Neural cell (in vitro differentiated cells): Measurements from ENCODE around the gene TRMT61B.

Source experiments
- EP300 ChIP-seq: fragments of 450-650 bp; conservative IDR thresholded peaks from 2 replicates; pipeline ENCODE4 v1.6.1; 2014; ENCODE audit warnings: antibody characterized with exemption, mild to moderate bottlenecking, moderate library complexity; ENCODE audit not compliant: poor library complexity, severe bottlenecking
- EZH2 ChIP-seq: fragments of 200-600, 300-800 bp; shearing (Covaris generic), sonication (generic); IDR thresholded peaks from 2 replicates; pipeline ENCODE4 v1.6.1; 2014; ENCODE audit warnings: antibody characterized with exemption, low read length, borderline replicate concordance, mild to moderate bottlenecking; ENCODE audit not compliant: insufficient read depth, poor library complexity, severe bottlenecking
- POLR2AphosphoS5 ChIP-seq: IDR thresholded peaks from 2 replicates; pipeline ENCODE4 v1.6.1; 2012
- RAD21 ChIP-seq: fragments of 450-650 bp; conservative IDR thresholded peaks from 2 replicates; pipeline ENCODE4 v1.6.1; 2014; ENCODE audit warnings: antibody characterized with exemption, mild to moderate bottlenecking, moderate library complexity
- TAF1 ChIP-seq: IDR thresholded peaks from 2 replicates; pipeline ENCODE4 v1.6.1; 2012; ENCODE audit warnings: low read depth
- TF ChIP-seq, protein P1 (sequence below): IDR thresholded peaks from 2 replicates; pipeline ENCODE4 v1.6.1; 2012; ENCODE audit warnings: borderline replicate concordance
- TF ChIP-seq, protein P2 (sequence below): fragments of 450-650 bp; IDR thresholded peaks from 2 replicates; pipeline ENCODE4 v1.5.1; 2014; ENCODE audit warnings: antibody characterized with exemption, mild to moderate bottlenecking, moderate library complexity; ENCODE audit not compliant: poor library complexity, severe bottlenecking

DNA sequence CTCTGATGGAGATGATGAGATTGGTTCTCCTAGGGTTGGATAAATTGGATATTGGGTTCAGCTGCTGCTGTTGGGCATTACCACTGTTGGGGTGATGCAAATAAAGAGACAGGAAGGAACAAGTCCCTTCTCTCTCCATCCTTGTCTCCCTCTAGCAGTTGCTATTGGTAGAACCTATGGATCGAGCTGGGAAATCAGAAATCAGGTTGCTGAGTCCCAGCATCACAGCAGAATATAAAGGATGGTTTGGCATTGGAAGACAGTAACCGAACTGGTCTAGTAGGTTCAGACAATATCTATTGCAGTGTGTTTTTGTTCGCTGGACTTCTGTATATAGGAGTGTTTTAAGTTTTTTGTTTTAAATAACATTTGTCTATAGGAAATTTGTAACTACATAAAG, 32.5 kb upstream of the TRMT61B start:
- TF ChIP-seq, protein P1, sequence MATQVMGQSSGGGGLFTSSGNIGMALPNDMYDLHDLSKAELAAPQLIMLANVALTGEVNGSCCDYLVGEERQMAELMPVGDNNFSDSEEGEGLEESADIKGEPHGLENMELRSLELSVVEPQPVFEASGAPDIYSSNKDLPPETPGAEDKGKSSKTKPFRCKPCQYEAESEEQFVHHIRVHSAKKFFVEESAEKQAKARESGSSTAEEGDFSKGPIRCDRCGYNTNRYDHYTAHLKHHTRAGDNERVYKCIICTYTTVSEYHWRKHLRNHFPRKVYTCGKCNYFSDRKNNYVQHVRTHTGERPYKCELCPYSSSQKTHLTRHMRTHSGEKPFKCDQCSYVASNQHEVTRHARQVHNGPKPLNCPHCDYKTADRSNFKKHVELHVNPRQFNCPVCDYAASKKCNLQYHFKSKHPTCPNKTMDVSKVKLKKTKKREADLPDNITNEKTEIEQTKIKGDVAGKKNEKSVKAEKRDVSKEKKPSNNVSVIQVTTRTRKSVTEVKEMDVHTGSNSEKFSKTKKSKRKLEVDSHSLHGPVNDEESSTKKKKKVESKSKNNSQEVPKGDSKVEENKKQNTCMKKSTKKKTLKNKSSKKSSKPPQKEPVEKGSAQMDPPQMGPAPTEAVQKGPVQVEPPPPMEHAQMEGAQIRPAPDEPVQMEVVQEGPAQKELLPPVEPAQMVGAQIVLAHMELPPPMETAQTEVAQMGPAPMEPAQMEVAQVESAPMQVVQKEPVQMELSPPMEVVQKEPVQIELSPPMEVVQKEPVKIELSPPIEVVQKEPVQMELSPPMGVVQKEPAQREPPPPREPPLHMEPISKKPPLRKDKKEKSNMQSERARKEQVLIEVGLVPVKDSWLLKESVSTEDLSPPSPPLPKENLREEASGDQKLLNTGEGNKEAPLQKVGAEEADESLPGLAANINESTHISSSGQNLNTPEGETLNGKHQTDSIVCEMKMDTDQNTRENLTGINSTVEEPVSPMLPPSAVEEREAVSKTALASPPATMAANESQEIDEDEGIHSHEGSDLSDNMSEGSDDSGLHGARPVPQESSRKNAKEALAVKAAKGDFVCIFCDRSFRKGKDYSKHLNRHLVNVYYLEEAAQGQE: no peak
- TF ChIP-seq, protein P2, sequence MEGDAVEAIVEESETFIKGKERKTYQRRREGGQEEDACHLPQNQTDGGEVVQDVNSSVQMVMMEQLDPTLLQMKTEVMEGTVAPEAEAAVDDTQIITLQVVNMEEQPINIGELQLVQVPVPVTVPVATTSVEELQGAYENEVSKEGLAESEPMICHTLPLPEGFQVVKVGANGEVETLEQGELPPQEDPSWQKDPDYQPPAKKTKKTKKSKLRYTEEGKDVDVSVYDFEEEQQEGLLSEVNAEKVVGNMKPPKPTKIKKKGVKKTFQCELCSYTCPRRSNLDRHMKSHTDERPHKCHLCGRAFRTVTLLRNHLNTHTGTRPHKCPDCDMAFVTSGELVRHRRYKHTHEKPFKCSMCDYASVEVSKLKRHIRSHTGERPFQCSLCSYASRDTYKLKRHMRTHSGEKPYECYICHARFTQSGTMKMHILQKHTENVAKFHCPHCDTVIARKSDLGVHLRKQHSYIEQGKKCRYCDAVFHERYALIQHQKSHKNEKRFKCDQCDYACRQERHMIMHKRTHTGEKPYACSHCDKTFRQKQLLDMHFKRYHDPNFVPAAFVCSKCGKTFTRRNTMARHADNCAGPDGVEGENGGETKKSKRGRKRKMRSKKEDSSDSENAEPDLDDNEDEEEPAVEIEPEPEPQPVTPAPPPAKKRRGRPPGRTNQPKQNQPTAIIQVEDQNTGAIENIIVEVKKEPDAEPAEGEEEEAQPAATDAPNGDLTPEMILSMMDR: no peak
- no peak for TF ChIP-seq POLR2AphosphoS5
- no peak for TF ChIP-seq EZH2
- no peak for TF ChIP-seq TAF1
- no peak for TF ChIP-seq RAD21
- no peak for TF ChIP-seq EP300
